Adrenal gland (tissue), 12 donors: ENCODE results near the gene DROSHA. TPM values are rescaled to one million over a fixed set of nuclear protein-coding genes. Genes with fewer than 3 reads are reported as not detected.

Experiments
- DNase-seq, 7 donors: peaks; one replicate each; pipeline ENCODE4 v3.0.0-alpha.2; 2019 to 2020
- H3K27ac ChIP-seq, 5 donors: fragments of 200-600 bp; sonication (generic) in 4 of 5; 1 replicate in 3 of 5; 2 replicates in 2 of 5; pipeline versions ENCODE4 v1.5.1 to v1.8.0; 2016 to 2020; ENCODE audit warnings: mild to moderate bottlenecking in 1 of 5
- H3K27me3 ChIP-seq: fragments of 200-600 bp; 2 replicates; pipeline ENCODE4 v1.8.0; 2021
- H3K36me3 ChIP-seq, 2 donors: fragments of 200-600 bp; replicated peaks in 1 of 2; 1 replicate in 1 of 2; 2 replicates in 1 of 2; pipeline versions ENCODE4 v1.5.1 to v1.8.0; 2018 to 2022
- H3K4me1 ChIP-seq, 2 donors: fragments of 200-600 bp; replicated peaks in 1 of 2; 1 replicate in 1 of 2; 2 replicates in 1 of 2; pipeline versions ENCODE4 v1.5.1 to v1.8.0; 2018 to 2021
- H3K4me3 ChIP-seq, 4 donors: fragments of 200-600 bp; sonication (generic) in 3 of 4; one replicate each; pipeline ENCODE4 v1.5.1; 2016 to 2018
- H3K9me3 ChIP-seq, 3 donors: fragments of 200-600 bp; sonication (generic) in 1 of 3; replicated peaks in 1 of 3; 1 replicate in 2 of 3; 2 replicates in 1 of 3; pipeline versions ENCODE4 v1.5.1 to v1.8.0; 2016 to 2021
- CTCF ChIP-seq, 6 experiments: fragments of 450-650 bp in 4 of 6; fragments of 200-600 bp in 2 of 6; sonication (generic) in 1 of 6; IDR thresholded peaks; 1 replicate in 5 of 6; 2 replicates in 1 of 6; pipeline versions ENCODE4 v1.5.1 to v1.8.0; 2016 to 2021; ENCODE audit warnings: antibody characterized with exemption in 6 of 6, mild to moderate bottlenecking in 2 of 6, moderate library complexity in 1 of 6
- POLR2A ChIP-seq, 2 donors: fragments of 450-650 bp; IDR thresholded peaks; one replicate each; pipeline ENCODE4 v1.6.1; 2017; ENCODE audit warnings: antibody characterized with exemption in 2 of 2, mild to moderate bottlenecking in 2 of 2, moderate library complexity in 1 of 2
- WGBS, 4 donors: extraction: QIAGEN DNeasy Blood & Tissue Kit in 2 of 4; methylation state at CpG; one replicate each; pipeline versions ENCODE4 v1.1.5 to v1.1.7; 2013 to 2017; 5-methylcytosine and 5-hydroxymethylcytosine counted together
- intact Hi-C, 2 donors: fragments of 100-400 bp; cut with DNase I; formaldehyde crosslinking; loops; one replicate each; pipeline versions ENCODE4 v1.14.1 to v1.15.0; 2022 to 2023
- polyA plus RNA-seq, 3 donors: library from polyadenylated mRNA; stranded (reverse); fragments of 200-250 nt in 2 of 3; fragments of 350-450 nt in 1 of 3; fragmentation: Illumina TruSeq in 1 of 3; extraction: RNeasy Lipid Tissue Mini Kit (QIAGEN cat#74804) in 1 of 3; gene quantifications; one replicate each; pipeline ENCODE4 v1.2.3, GENCODE V29; 2013 to 2014
- small RNA-seq, 2 donors: library from RNA; depleted of rRNA; stranded (forward); fragments of <200 nt; gene quantifications; one replicate each; pipeline ENCODE3, GENCODE V24; 2016
- total RNA-seq, 9 donors: library from RNA; depleted of rRNA in 4 of 9; stranded (reverse); fragments of >200 nt in 4 of 9; fragments of 120-200 nt in 1 of 9; fragmentation: NEBNext Ultra II Directional in 1 of 9; extraction: Animal tissue kit (Norgen Biotek cat#: 25700) in 1 of 9; gene quantifications; one replicate each; pipeline versions ENCODE4 v1.1.0 to v1.2.4, GENCODE V29; 2013 to 2023
- donor health status: healthy with polysubstance abuse.
- donor health status: Bipolar disorder and iron deficiency.
- donor health status: DM: yes; HTN: yes; CAD: no.
- donor health status: DM: no; HTN: no; CAD: no.
- donor health status: DM: no; HTN: no; CAD: no.
- donor health status: DM: yes; HTN: yes; CAD: no.

The DROSHA gene
- total and polyA plus RNA-seq, 12 donors: 22.6 to 93.0 (median 44.2) TPM

- no peak for DNase-seq
- H3K36me3 ChIP-seq: no peaks in the 10 kb centered on the region
- 72 to 82% (median 77%) methylated on average over 3 of the region's 3 CpGs for WGBS, 4 donors
- TF ChIP-seq POLR2A (IDR thresholded peaks at IDR 0.05) (no peak), CTCF (IDR thresholded peaks at IDR 0.05) (no peak)
- H3K4me3 ChIP-seq: no peak overlapping the region
- H3K9me3 ChIP-seq: no peaks in the 10 kb centered on the region
- intact Hi-C loops: no loop called here
- H3K27me3 ChIP-seq: no peaks in the 10 kb centered on the region
- no peak overlapping the region for H3K27ac ChIP-seq
- H3K4me1 ChIP-seq: no peaks in the 10 kb centered on the region
These were observed 172.1 kb downstream of the DROSHA start for GRCh38 chr5:31359839-31360238.

- intact Hi-C loops: no loop called here
- Histone ChIP-seq H3K9me3 (no peaks in the 10 kb centered on the region), H3K4me3 (no peak overlapping the region), H3K36me3 (no peaks in the 10 kb centered on the region), H3K27ac (no peak overlapping the region), H3K4me1 (no peaks in the 10 kb centered on the region), H3K27me3 (no peaks in the 10 kb centered on the region)
- WGBS, 4 donors: 77 to 89% (median 82%) methylated on average over 8 to 11 of the region's 11 CpGs
- TF ChIP-seq POLR2A (IDR thresholded peaks at IDR 0.05) (no peak), CTCF (IDR thresholded peaks at IDR 0.05) (no peak)
- DNase-seq: no peak
These were observed 174.9 kb downstream of the DROSHA start for GRCh38 chr5:31357038-31357437.

DNA sequence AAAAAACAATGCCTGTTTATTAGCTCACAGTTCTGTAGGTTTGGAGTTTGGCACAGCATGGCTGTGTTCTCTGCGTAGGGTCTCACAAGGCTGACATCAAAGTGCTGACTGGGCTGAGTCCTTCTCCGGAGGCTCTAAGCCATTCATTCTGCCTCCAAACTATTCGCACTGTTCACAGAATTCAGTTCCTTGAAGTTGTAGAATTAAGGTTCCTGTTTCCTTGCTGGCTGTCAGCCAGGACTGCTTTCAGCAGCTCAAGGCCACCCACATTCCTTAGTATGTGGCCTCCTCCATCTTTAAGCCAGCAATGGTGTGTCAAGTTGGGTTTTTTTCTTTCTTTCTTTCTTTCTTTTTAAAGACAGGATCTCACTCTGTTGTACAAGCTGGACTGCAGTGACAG, 176.6 kb downstream of the DROSHA start:
- Histone ChIP-seq H3K27ac (no peak overlapping the region), H3K36me3 (no peaks in the 10 kb centered on the region), H3K9me3 (no peaks in the 10 kb centered on the region), H3K27me3 (no peaks in the 10 kb centered on the region), H3K4me1 (no peaks in the 10 kb centered on the region), H3K4me3 (no peak overlapping the region)
- intact Hi-C loops: no loop called here
- no peak for DNase-seq
- WGBS, 4 donors: 53 to 93% (median 75%) methylated on average over 3 of the region's 3 CpGs
- TF ChIP-seq CTCF (IDR thresholded peaks at IDR 0.05) (no peak), POLR2A (IDR thresholded peaks at IDR 0.05) (no peak)

Small RNA genes within 50 kb of the gene (small RNA-seq; reads per million reads assigned to genes)
- gene RF00019: 0 reads per million in 2 donors

Other genes with a start within 250 kb of the DROSHA start
- 10 to 100 TPM; 10.4 to 24.0 (median 17.6) TPM for gene C5orf22, start 208 bp upstream of the DROSHA start, total RNA-seq
- 10 to 100 TPM in 1 of 3 donors, 1 to 10 TPM in 2; 3.8 to 21.5 (median 5.6) TPM for gene C5orf22, start 208 bp upstream of the DROSHA start, polyA plus RNA-seq
- gene PDZD2, start 107.0 kb upstream of the DROSHA start, total RNA-seq: 10 to 100 TPM in 2 of 9 donors, 1 to 10 TPM in 7; 2.8 to 10.3 (median 8.3) TPM
- 1 to 10 TPM; 2.2 to 4.3 (median 3.1) TPM for gene PDZD2, start 107.0 kb upstream of the DROSHA start, polyA plus RNA-seq